ENCODE results near the gene VPS41.
A peak's percentile ranks its signal among the peaks of the same experiment; 100 is the strongest.

Gene VPS41

GRCh38 chr7:38740041-38740440 lies 168.9 kb downstream of the VPS41 start:
- ATAC-seq (ENCODE audit: low read depth), result no peak
- no peaks in the 10 kb centered on the region for H3K9me3 Mint-ChIP-seq
- no peaks in the 10 kb centered on the region for H3K4me1 Mint-ChIP-seq
- DNase-seq (ENCODE audit: low spot score in 2 of 2), result no peak
- H3K27me3 Mint-ChIP-seq, result no peaks in the 10 kb centered on the region
- peaks cover 41% of the 10 kb centered on the region for H3K36me3 Mint-ChIP-seq
- H3K27ac Mint-ChIP-seq, result no peak overlapping the region
- H3K4me3 Mint-ChIP-seq, result no peak overlapping the region

GRCh38 chr7:38736138-38736537 lies 172.9 kb downstream of the VPS41 start:
- H3K4me3 Mint-ChIP-seq, result no peak overlapping the region
- no peak overlapping the region for H3K27ac Mint-ChIP-seq
- H3K9me3 Mint-ChIP-seq, result no peaks in the 10 kb centered on the region
- H3K36me3 Mint-ChIP-seq, result peaks cover 37% of the 10 kb centered on the region
- no peaks in the 10 kb centered on the region for H3K4me1 Mint-ChIP-seq
- ATAC-seq (ENCODE audit: low read depth) (no peak), DNase-seq (ENCODE audit: low spot score in 2 of 2) (no peak)
- H3K27me3 Mint-ChIP-seq, result no peaks in the 10 kb centered on the region

DNA sequence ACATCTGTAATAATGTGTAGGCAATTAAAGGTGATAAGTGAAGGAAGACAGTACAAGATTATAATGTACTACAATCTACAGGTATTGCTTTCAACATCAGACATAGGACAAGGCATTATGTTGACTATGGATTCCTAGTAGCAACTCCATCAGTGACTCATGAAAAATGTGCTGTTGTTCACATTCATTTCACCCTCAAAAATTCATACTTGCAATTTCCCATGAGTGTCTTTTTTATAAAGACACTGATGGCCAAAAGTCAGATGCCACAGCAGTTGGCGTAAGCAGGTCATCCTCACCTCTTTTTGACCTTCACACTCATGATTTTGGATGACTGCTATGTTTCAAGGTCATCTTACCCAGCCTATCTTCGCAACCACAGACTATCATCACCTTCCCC lies 177.8 kb downstream of the VPS41 start:
- no peaks in the 10 kb centered on the region for H3K4me1 Mint-ChIP-seq
- DNase-seq (ENCODE audit: low spot score in 2 of 2) (no peak), ATAC-seq (ENCODE audit: low read depth) (no peak)
- no peak overlapping the region for H3K4me3 Mint-ChIP-seq
- peaks cover 30% of the 10 kb centered on the region for H3K36me3 Mint-ChIP-seq
- H3K27me3 Mint-ChIP-seq, result no peaks in the 10 kb centered on the region
- no peak overlapping the region for H3K27ac Mint-ChIP-seq
- H3K9me3 Mint-ChIP-seq, result no peaks in the 10 kb centered on the region

DNA sequence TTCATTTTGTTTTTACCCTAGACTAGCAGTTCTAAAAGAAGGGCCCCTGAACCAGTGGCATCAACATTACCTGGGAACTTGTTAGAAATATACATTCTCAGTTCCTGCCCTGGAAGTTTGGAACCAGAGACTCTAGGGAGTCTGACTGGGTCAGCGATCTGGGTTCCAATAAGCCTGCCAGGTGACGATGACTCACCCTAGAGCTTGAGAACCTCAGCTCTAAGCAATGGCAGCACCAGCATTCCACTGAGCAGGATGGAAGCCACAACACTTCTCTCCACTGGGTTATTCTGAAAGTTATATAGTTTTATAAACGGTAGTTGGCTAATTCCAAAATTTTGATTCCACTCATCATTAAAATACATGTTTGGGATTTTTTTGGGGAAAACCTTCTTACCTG lies 180.8 kb downstream of the VPS41 start:
- H3K36me3 Mint-ChIP-seq, result peaks cover 33% of the 10 kb centered on the region
- no peaks in the 10 kb centered on the region for H3K27me3 Mint-ChIP-seq
- no peak for DNase-seq (ENCODE audit: low spot score in 2 of 2)
- no peak for ATAC-seq (ENCODE audit: low read depth)
- H3K9me3 Mint-ChIP-seq, result no peaks in the 10 kb centered on the region
- no peak overlapping the region for H3K27ac Mint-ChIP-seq
- H3K4me3 Mint-ChIP-seq, result no peak overlapping the region
- H3K4me1 Mint-ChIP-seq, result no peaks in the 10 kb centered on the region

- no peaks in the 10 kb centered on the region for H3K9me3 Mint-ChIP-seq
- ATAC-seq (ENCODE audit: low read depth) (no peak), DNase-seq (ENCODE audit: low spot score in 2 of 2) (no peak)
- no peaks in the 10 kb centered on the region for H3K4me1 Mint-ChIP-seq
- no peak overlapping the region for H3K27ac Mint-ChIP-seq
- peaks cover 33% of the 10 kb centered on the region for H3K36me3 Mint-ChIP-seq
- H3K4me3 Mint-ChIP-seq, result no peak overlapping the region
- H3K27me3 Mint-ChIP-seq, result no peaks in the 10 kb centered on the region
Measured at GRCh38 chr7:38727184-38727940, 181.6 kb downstream of the VPS41 start.

DNA sequence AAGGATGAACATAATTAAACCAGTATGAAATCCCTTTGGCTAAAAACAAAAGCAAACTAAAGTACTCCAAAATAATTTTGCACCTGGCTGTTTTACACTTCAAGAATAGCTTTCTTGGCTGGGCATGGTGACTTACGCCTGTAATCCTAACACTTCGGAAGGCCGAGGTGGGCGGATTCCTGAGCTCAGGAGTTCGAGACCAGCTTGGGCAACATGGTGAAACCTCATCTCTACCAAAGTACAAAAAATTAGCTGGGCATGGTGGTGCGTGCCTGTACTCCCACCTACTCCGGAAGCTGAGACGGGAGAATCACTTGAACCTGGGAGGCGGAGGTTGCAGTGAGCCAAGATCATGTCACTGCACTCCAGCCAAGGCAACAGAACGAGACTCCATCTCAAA lies 185.7 kb downstream of the VPS41 start:
- no peaks in the 10 kb centered on the region for H3K4me1 Mint-ChIP-seq
- no peak overlapping the region for H3K27ac Mint-ChIP-seq
- no peak overlapping the region for H3K4me3 Mint-ChIP-seq
- no peak for ATAC-seq (ENCODE audit: low read depth)
- H3K9me3 Mint-ChIP-seq, result no peaks in the 10 kb centered on the region
- H3K36me3 Mint-ChIP-seq, result peaks cover 33% of the 10 kb centered on the region
- DNase-seq (ENCODE audit: low spot score in 2 of 2), result no peak
- H3K27me3 Mint-ChIP-seq, result no peaks in the 10 kb centered on the region

GRCh38 chr7:38716397-38716796 lies 192.6 kb downstream of the VPS41 start:
- no peaks in the 10 kb centered on the region for H3K4me1 Mint-ChIP-seq
- peaks cover 10% of the 10 kb centered on the region for H3K9me3 Mint-ChIP-seq
- peaks cover 16% of the 10 kb centered on the region for H3K36me3 Mint-ChIP-seq
- no peak for DNase-seq (ENCODE audit: low spot score in 2 of 2)
- no peak overlapping the region for H3K27ac Mint-ChIP-seq
- H3K27me3 Mint-ChIP-seq, result no peaks in the 10 kb centered on the region
- ATAC-seq (ENCODE audit: low read depth), result no peak
- no peak overlapping the region for H3K4me3 Mint-ChIP-seq

DNA sequence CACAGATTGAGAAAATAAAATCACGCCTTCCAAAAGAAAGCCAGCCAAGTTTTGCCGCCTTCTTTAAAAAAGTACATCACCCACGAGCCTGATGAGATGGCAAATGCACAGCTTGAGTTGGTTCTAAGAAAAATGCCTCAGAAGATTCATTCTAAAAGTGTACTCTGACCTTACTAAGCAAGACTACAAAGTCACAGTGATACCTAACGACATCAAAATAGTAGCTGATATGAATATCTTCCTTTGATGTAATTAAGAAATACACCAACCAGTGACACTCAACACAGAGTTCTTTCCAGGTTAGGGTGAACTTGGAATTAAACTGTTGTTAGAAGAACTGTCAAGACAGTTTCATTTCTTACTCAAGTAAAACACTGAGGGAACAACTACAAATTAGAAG lies 199.9 kb downstream of the VPS41 start:
- H3K36me3 Mint-ChIP-seq, result no peaks in the 10 kb centered on the region
- H3K9me3 Mint-ChIP-seq, result peaks cover 5% of the 10 kb centered on the region
- no peak for DNase-seq (ENCODE audit: low spot score in 2 of 2)
- no peak for ATAC-seq (ENCODE audit: low read depth)
- peaks cover 5% of the 10 kb centered on the region for H3K27me3 Mint-ChIP-seq
- H3K4me3 Mint-ChIP-seq, result no peak overlapping the region
- no peaks in the 10 kb centered on the region for H3K4me1 Mint-ChIP-seq
- H3K27ac Mint-ChIP-seq, result no peak overlapping the region

DNA sequence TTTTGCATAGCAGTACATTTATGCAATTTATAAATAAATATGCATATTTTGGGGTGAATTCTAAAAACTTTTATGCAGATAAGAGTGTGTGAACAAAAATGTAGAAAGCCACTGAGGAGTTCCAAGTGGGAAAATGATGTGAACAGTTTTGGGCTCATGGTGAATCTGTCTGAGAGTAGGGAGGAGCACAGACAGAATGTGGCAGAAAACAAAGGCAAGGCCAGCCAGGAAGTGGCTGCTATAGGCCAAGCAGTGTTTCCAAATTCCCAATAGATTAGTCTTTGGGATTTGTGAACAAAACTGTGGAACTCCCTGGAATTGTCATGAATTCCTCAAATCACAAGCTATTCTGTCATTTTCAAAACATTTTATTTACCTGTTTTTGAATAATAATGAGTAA lies 204.2 kb downstream of the VPS41 start:
- peaks cover 5% of the 10 kb centered on the region for H3K9me3 Mint-ChIP-seq
- ATAC-seq (ENCODE audit: low read depth) (no peak), DNase-seq (ENCODE audit: low spot score in 2 of 2) (no peak)
- no peak overlapping the region for H3K27ac Mint-ChIP-seq
- H3K27me3 Mint-ChIP-seq, result peaks cover 8% of the 10 kb centered on the region
- H3K4me1 Mint-ChIP-seq, result no peaks in the 10 kb centered on the region
- H3K4me3 Mint-ChIP-seq, result no peak overlapping the region
- H3K36me3 Mint-ChIP-seq, result no peaks in the 10 kb centered on the region

- H3K4me1 Mint-ChIP-seq, result no peaks in the 10 kb centered on the region
- H3K27ac Mint-ChIP-seq, result peak overlapping the region; percentile 9
- H3K27me3 Mint-ChIP-seq, result peaks cover 8% of the 10 kb centered on the region
- H3K36me3 Mint-ChIP-seq, result no peaks in the 10 kb centered on the region
- ATAC-seq (ENCODE audit: low read depth) (no peak), DNase-seq (ENCODE audit: low spot score in 2 of 2) (no peak)
- H3K4me3 Mint-ChIP-seq, result no peak overlapping the region
- peaks cover 5% of the 10 kb centered on the region for H3K9me3 Mint-ChIP-seq
Measured at GRCh38 chr7:38704041-38704547, 204.9 kb downstream of the VPS41 start.

DNA sequence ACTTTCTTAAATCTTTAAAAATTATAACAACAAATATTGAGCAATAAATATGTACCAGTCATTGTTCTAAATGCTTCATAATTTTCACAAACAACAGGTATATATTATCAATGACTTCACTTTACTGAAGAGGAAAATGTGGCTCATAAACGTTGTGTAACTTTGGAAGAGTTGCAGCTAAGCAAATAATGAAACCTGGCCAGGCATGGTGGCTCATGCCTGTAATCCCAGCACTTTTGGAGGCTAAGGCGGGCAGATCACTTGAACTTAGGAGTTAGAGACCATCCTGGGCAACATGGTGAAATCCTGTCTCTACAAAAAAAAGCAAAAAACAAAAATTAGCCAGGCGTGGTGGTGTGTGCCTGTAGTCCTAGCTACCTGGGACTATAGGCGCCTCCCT lies 205.9 kb downstream of the VPS41 start:
- H3K27me3 Mint-ChIP-seq, result peaks cover 8% of the 10 kb centered on the region

DNA sequence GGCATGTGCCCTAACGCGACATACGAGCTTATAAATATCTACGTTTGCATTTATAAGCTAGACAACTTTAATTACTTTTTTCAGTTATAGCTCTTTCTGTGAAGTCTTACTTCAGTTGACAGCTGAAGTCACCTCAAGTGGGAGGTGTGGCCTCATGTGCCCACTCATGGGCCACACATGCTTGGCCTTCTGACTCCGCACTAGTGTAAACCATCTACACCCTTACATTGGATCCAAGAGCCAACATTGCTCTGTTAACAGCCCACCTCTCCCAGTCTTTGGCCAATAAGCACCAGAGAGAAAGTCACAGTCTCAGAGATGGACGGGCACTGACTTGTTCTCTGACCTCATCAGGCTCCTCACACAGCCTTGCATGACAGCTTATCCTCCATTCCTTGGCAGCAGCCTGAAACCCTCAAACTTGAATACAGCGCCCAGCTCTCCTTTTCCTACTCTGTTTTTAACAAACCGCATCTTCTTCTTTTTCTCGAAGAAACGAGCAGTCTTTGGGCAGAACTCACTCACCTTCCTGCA lies 206.9 kb downstream of the VPS41 start:
- Mint-ChIP-seq H3K27ac (no peak overlapping the region), H3K9me3 (peaks cover 3% of the 10 kb centered on the region), H3K36me3 (no peaks in the 10 kb centered on the region), H3K4me1 (no peaks in the 10 kb centered on the region), H3K4me3 (no peak overlapping the region), H3K27me3 (peaks cover 6% of the 10 kb centered on the region)
- ATAC-seq (ENCODE audit: low read depth) (no peak), DNase-seq (ENCODE audit: low spot score in 2 of 2) (no peak)

More for the DNA sequence above, 205.9 kb downstream of the VPS41 start:
- no peak for ATAC-seq (ENCODE audit: low read depth)
- H3K27ac Mint-ChIP-seq, result no peak overlapping the region
- no peaks in the 10 kb centered on the region for H3K36me3 Mint-ChIP-seq
- peaks cover 5% of the 10 kb centered on the region for H3K9me3 Mint-ChIP-seq
- DNase-seq (ENCODE audit: low spot score in 2 of 2), result no peak
- no peak overlapping the region for H3K4me3 Mint-ChIP-seq
- H3K4me1 Mint-ChIP-seq, result no peaks in the 10 kb centered on the region

GRCh38 chr7:38700116-38700515 lies 208.9 kb downstream of the VPS41 start:
- Mint-ChIP-seq H3K36me3 (no peaks in the 10 kb centered on the region), H3K27me3 (peaks cover 4% of the 10 kb centered on the region), H3K4me3 (no peak overlapping the region), H3K27ac (no peak overlapping the region), H3K9me3 (no peaks in the 10 kb centered on the region), H3K4me1 (no peaks in the 10 kb centered on the region)
- ATAC-seq (ENCODE audit: low read depth) (no peak), DNase-seq (ENCODE audit: low spot score in 2 of 2) (no peak)

DNA sequence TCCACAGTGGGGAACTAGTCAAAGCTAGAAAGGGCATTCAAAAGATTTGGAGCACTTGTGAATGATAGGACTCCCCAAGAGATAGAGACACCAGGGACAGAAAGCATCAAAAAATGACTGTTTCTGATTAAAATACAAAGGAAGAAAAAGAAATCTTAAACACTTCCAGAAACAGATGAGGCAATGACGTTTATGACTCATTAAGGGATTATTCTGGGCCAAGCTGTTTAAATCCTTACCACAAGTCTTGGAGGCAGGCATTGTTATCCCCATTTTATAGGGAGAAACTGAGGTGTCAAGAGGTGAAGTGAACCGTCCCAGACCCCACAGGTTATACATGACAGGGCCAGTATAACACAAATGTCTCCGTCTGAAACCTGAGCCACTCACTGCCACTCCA lies 209.5 kb downstream of the VPS41 start:
- H3K27ac Mint-ChIP-seq, result no peak overlapping the region
- no peak for DNase-seq (ENCODE audit: low spot score in 2 of 2)
- H3K4me3 Mint-ChIP-seq, result no peak overlapping the region
- peaks cover 4% of the 10 kb centered on the region for H3K27me3 Mint-ChIP-seq
- H3K4me1 Mint-ChIP-seq, result peaks cover under 1% of the 10 kb centered on the region
- no peaks in the 10 kb centered on the region for H3K36me3 Mint-ChIP-seq
- peaks cover 2% of the 10 kb centered on the region for H3K9me3 Mint-ChIP-seq
- ATAC-seq (ENCODE audit: low read depth), result no peak

GRCh38 chr7:38694326-38694725 lies 214.7 kb downstream of the VPS41 start:
- Mint-ChIP-seq H3K36me3 (no peaks in the 10 kb centered on the region), H3K9me3 (peaks cover 2% of the 10 kb centered on the region), H3K4me3 (no peak overlapping the region), H3K4me1 (peaks cover 4% of the 10 kb centered on the region), H3K27ac (peak overlapping the region; percentile 63), H3K27me3 (no peaks in the 10 kb centered on the region)
- peak; percentile 65 for ATAC-seq (ENCODE audit: low read depth)
- no peak for DNase-seq (ENCODE audit: low spot score in 2 of 2)

Measured in memory B cell (primary cell).